GM19463 (cell line): Measurements from ENCODE around the gene ADAMTS9.

ENCODE experiments used
- ATAC-seq: cut with Tn5 transposase; IDR thresholded peaks from one replicate; pipeline ENCODE4 v1.9.1; 2021; ENCODE audit warnings: mild to moderate bottlenecking, moderate library complexity; ENCODE audit not compliant: unreplicated experiment

ADAMTS9 gene, protein sequence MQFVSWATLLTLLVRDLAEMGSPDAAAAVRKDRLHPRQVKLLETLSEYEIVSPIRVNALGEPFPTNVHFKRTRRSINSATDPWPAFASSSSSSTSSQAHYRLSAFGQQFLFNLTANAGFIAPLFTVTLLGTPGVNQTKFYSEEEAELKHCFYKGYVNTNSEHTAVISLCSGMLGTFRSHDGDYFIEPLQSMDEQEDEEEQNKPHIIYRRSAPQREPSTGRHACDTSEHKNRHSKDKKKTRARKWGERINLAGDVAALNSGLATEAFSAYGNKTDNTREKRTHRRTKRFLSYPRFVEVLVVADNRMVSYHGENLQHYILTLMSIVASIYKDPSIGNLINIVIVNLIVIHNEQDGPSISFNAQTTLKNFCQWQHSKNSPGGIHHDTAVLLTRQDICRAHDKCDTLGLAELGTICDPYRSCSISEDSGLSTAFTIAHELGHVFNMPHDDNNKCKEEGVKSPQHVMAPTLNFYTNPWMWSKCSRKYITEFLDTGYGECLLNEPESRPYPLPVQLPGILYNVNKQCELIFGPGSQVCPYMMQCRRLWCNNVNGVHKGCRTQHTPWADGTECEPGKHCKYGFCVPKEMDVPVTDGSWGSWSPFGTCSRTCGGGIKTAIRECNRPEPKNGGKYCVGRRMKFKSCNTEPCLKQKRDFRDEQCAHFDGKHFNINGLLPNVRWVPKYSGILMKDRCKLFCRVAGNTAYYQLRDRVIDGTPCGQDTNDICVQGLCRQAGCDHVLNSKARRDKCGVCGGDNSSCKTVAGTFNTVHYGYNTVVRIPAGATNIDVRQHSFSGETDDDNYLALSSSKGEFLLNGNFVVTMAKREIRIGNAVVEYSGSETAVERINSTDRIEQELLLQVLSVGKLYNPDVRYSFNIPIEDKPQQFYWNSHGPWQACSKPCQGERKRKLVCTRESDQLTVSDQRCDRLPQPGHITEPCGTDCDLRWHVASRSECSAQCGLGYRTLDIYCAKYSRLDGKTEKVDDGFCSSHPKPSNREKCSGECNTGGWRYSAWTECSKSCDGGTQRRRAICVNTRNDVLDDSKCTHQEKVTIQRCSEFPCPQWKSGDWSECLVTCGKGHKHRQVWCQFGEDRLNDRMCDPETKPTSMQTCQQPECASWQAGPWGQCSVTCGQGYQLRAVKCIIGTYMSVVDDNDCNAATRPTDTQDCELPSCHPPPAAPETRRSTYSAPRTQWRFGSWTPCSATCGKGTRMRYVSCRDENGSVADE (N-terminal part only)

GRCh38 chr3:64687781-64688604, at the start of gene ADAMTS9:
TSS of gene ADAMTS9 (minus strand) at chr3:64688000. CDS start at chr3:64687657, 343 bp downstream.
- no peak for ATAC-seq

GRCh38 chr3:64732576-64732975, 44.8 kb upstream of the ADAMTS9 start:
- ATAC-seq: no peak

DNA sequence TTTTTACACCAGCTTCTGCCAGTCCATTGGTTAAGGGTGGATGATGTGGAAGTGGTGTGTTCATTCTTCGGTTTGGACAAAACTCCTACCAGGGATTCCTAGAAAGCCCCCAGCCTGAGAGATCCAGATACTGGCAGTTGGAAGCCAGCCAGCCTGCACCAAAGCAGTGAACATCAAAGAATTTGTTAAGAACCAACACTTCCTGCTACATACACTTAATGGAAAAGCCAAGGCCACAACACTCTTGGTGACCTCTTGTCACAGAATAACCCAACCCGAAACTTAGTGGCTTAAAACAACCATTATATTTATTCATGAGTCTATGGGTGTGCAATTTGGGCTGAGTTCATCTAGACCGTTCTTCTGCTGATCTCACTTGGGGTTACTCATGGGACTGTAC, 42.9 kb upstream of the ADAMTS9 start:
- ATAC-seq: no peak

DNA sequence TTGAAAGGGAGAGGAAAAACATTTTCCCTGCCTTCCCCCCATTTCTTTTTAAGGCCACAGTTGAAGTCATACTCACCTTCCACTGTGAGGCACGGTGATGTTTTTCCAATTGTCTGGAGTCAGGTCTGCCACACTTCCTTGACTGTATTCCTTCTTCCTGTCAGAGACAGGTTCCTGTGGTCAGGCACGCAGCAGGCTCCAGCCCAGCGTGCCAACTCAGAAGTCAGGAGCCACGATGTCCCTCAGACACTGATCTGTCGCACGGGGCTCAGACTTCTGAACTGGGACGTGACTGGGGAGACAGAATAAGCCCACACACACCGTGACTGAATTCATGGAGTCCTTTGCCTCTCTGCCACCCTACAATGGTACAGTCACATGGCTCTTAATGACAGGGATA, 41.2 kb upstream of the ADAMTS9 start:
- no peak for ATAC-seq

DNA sequence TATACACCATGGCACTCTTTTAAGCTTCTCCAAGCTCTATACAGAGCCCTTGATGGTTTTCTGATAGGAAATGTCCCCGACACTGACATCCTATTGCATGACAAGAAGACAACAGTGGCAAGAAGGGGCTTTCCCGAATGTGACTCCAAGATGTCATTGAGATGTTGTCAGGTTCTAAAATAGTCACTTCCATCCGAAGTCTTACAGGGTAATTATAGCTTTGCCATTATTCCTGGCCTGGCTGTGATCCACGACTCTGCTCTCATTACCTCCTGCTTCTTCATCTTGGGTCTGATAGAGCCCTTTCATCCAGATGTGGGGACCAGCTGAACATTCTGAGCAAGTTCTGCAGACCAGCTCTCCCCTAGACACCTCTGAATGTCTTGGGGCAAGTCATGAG, 40.6 kb upstream of the ADAMTS9 start:
- ATAC-seq: no peak

GRCh38 chr3:64726414-64727090, 38.8 kb upstream of the ADAMTS9 start:
- no peak for ATAC-seq

DNA sequence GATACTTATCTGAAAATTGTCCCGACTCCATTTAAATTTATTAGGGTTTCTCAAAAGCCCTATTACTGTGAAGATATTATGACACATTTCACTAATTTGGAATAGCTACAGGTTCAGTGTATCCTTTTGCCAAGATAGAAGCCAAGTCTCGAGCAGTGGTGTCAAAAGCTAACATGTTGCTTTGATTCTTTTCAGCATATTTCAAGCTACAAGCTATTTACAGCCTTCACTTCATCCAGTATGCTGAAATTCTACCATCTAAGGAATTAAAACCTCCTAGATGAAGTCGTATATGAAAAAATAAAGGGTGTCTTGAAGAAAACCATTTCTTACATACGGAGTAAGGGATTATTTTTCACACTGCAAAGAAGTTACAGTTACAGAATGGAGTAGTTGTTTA, 31.2 kb upstream of the ADAMTS9 start:
- no peak for ATAC-seq

- ATAC-seq: no peak
Observed at GRCh38 chr3:64717872-64718613, 30.2 kb upstream of the ADAMTS9 start.

GRCh38 chr3:64717411-64717810, 29.6 kb upstream of the ADAMTS9 start:
- ATAC-seq: no peak

DNA sequence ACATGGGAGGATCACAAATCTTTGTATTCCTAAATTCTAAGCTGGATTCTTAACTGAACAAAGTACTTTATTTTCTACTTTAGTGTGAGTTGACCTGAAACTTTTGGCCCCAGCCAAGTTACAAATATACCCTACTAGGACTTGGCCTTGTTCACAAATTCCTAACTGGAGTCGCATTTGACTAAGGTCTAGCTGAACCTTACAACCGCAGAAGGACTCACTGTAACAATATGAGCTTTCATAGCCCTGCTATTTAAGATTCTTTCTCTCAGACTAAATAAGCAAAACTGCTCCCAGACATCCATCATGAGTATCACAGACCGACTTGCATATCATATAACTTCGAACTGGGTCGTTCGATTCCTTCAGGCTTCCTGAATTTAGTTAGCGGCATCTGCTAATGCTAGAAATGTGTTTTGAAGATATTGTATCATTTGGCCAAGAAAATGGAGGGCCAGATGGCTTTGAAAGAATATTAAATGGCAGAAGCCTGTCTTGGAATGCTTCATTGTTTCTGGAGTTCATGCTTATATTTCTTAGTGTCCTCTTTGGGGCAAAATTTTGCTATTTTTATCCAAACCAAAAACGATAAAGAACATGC, 28.4 kb upstream of the ADAMTS9 start:
- no peak for ATAC-seq

GRCh38 chr3:64715211-64715982, 27.6 kb upstream of the ADAMTS9 start:
- no peak for ATAC-seq

- no peak for ATAC-seq
Observed at GRCh38 chr3:64708456-64708855, 20.7 kb upstream of the ADAMTS9 start.

GRCh38 chr3:64705946-64706345, 18.1 kb upstream of the ADAMTS9 start:
- no peak for ATAC-seq

DNA sequence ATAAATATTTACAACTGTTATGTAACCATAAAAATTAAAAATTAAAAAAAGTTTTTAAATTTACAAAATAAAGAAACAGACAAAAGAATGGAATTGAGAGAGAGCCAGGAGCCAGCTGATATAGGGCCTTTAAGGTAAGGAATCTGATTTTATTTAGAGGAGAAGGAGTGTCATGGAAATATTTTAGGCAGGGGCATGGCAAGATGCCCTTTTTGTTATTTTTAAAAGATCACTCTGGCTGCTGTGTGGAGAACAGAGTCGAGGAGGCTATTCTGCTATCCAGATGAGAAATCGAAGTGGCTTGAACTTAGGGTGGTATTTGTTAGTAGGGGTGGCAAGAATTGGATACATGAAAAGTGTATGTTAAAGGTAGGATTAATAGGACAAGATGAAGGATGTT, 9.1 kb upstream of the ADAMTS9 start:
- no peak for ATAC-seq

DNA sequence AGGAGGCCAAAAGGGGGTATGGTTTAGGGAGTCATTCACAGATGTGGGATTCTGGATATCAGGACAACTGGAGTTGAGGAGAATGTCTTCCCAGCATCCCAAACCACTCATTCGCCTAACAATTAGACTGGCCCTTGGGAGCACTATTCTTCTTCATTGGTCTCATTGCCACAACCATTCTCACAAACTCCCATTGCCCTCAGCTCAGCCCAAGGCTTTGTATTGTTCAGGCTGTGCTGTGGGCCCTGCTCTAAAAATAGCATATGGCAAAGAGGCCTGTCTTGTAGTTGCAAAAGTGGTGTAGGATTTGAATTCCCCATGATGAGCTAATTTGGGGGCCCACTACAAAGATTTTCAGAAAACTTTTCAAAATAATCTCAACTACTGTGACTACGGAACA, 6.3 kb upstream of the ADAMTS9 start:
- no peak for ATAC-seq

DNA sequence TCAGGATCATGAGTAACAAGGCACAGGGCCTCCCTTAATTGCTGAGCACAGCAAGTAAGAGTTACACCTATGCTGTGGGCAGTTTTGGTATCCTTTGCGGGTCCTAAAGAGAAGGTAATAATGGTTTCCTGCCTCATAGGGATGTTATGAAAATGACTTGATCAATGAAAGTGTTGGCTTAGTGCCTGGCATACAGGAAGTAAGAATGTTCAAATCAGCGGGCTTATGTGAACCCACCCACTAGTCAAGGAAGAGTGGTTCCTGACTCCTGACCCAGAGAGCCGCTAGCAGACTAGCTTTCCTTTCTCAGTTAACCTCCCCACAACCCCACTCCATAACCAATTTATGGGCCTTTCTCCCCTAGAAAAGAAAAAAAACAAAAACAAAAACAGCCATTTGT, 5.2 kb upstream of the ADAMTS9 start:
- ATAC-seq: no peak

GRCh38 chr3:64691051-64691450, 3.3 kb upstream of the ADAMTS9 start:
- no peak for ATAC-seq
